Left colon (tissue), 2 donors: Measurements from ENCODE around the gene MYBPHL. TPM values are rescaled to one million over a fixed set of nuclear protein-coding genes. Genes with fewer than 3 reads are reported as not detected.

ENCODE experiments used
- ATAC-seq: fragments of 200-7000 bp; cut with Tn5 transposase; one replicate; pipeline ENCODE4 v1.9.1; 2020; ENCODE audit warnings: mild to moderate bottlenecking, moderate library complexity
- DNase-seq, 2 donors: peaks; one replicate each; pipeline ENCODE4 v3.0.0-alpha.2; 2020
- intact Hi-C, 2 donors: fragments of 100-400 bp; cut with DNase I in 1 of 2; cut with micrococcal nuclease in 1 of 2; formaldehyde crosslinking; loops; one replicate each; pipeline versions ENCODE4 v1.11.2 to v1.14.0; 2022; cut with DNase I, micrococcal nuclease
- total RNA-seq, 2 donors: library from RNA; stranded (reverse); fragmentation: NEBNext Ultra II Directional; extraction: Animal tissue kit (Norgen Biotek cat#: 25700); gene quantifications; one replicate each; pipeline ENCODE4 v1.2.1, GENCODE V29; 2021
- donor health status: DM: no; HTN: no; CAD: no.
- donor health status: DM: yes; HTN: yes; CAD: no.

MYBPHL gene
- total RNA-seq, 2 donors from 2014 or later, result not detected

GRCh38 chr1:109247401-109248365 lies 59.1 kb downstream of the MYBPHL start:
- intact Hi-C loops, result no loop called here
- ATAC-seq, result no peak
- no peak for DNase-seq

DNA sequence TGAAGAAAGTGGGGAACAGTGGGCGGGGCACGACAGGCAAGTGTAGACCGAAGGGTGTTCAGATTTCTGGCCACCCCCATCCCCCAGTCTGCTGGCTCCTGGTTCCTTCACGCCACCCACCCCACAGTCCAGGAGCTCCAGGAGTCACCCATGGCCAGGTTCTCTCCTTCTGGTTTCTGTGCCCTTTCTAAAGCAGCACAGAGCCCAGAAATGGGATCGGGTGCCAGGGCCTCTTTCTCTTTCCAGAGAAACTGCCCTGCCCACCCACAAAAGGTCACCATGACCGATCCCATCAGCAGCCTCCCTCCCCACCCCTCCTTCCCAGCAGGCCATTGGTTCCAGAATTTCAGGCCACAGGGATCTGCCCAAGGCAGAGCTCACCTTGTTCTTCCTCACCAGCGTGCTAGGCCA lies 60.7 kb downstream of the MYBPHL start:
- intact Hi-C loops, result no loop called here
- ATAC-seq, result no peak
- DNase-seq, result no peak

DNA sequence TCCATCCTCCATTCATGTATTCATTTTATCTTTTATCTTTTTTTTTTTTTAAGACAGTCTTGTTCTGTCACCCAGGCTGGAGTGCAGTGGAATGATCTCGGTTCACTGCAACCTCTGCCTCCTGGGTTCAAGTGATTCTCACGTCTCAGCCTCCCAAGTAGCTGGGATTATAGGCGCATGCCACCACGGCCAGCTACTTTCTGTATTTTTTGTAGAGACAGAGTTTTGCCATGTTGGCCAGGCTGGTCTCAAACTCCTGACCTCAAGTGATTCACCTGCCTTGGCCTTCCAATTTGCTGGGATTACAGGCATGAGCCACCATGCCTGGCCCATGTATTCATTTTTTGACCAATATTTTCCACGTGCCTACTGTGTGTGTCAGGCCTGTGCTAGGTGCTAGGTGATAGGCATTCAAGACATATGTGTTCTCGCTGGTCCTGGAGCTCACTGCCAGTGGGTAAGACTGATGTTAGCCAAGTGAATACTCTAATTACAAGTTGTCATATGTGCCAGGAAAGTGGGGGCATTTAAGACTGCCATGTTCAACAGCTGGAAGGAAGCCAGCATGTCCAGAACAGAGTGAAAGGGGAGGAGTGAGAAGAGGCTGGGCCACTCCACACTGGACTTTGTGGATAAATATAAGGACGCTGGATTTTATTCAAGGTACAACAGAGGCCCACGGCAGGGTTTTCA lies 62.8 kb downstream of the MYBPHL start:
- DNase-seq (no peak), ATAC-seq (no peak)
- intact Hi-C loops, result no loop called here

- ATAC-seq (no peak), DNase-seq (no peak)
- intact Hi-C loops, result no loop called here
Observed at GRCh38 chr1:109243221-109243620, 63.6 kb downstream of the MYBPHL start.

GRCh38 chr1:109242387-109242786 lies 64.4 kb downstream of the MYBPHL start:
- intact Hi-C loops, result no loop called here
- no peak for DNase-seq
- ATAC-seq, result no peak

Other genes with a start within 250 kb of the MYBPHL start
- 10 to 100 TPM; 45.5 to 48.1 TPM for gene TAF13, start 231.0 kb downstream of the MYBPHL start, total RNA-seq
- 10 to 100 TPM; 41.2 to 48.2 TPM for gene TMEM167B, start 216.2 kb downstream of the MYBPHL start, total RNA-seq
- gene ELAPOR1, start 192.9 kb downstream of the MYBPHL start, total RNA-seq, result 100 to 1,000 TPM in 1 of 2 donors, 10 to 100 TPM in 1; 96.7 to 121 TPM
- gene SARS1, start 93.1 kb downstream of the MYBPHL start, total RNA-seq, result 100 to 1,000 TPM; 117 to 155 TPM
- gene CELSR2, start 57.5 kb downstream of the MYBPHL start, total RNA-seq, result 1 to 10 TPM; 3.9 to 4.5 TPM
- gene PSRC1, start 23.9 kb downstream of the MYBPHL start, total RNA-seq, result 1 to 10 TPM; 3.1 to 6.1 TPM
- gene SORT1, start 90.9 kb upstream of the MYBPHL start, total RNA-seq, result 100 to 1,000 TPM; 123 to 124 TPM
- 10 to 100 TPM; 76.3 to 92.1 TPM for gene PSMA5, start 119.4 kb upstream of the MYBPHL start, total RNA-seq
- under 1 TPM; 0.15 to 0.87 TPM for gene SYPL2, start 159.5 kb upstream of the MYBPHL start, total RNA-seq
- 1 to 10 TPM; 1.8 to 1.9 TPM for gene ATXN7L2, start 176.9 kb upstream of the MYBPHL start, total RNA-seq
- gene CYB561D1, start 187.1 kb upstream of the MYBPHL start, total RNA-seq, result 10 to 100 TPM; 10.0 to 18.7 TPM
- gene AMIGO1, start 202.7 kb upstream of the MYBPHL start, total RNA-seq, result 1 to 10 TPM; 3.8 to 5.6 TPM
- gene GPR61, start 232.9 kb upstream of the MYBPHL start, total RNA-seq, result under 1 TPM in 1 of 2 donors, not detected in 1; 0.36 TPM
- gene GNAI3, start 241.6 kb upstream of the MYBPHL start, total RNA-seq, result 1 to 10 TPM; 7.0 to 7.7 TPM